ENCODE measurements around the gene LCN10.

The LCN10 gene

GRCh38 chr9:136728548-136729123 is 14.1 kb downstream of the LCN10 start:
- peak; percentile 61 for DNase-seq (ENCODE audit: extremely low read depth, insufficient read length)
- peaks cover 22% of the 10 kb centered on the region for H3K36me3 ChIP-seq (ENCODE audit: control insufficient read depth, insufficient read depth, low read length)
- H3K27me3 ChIP-seq (replicated peaks; ENCODE audit: control insufficient read depth, insufficient read depth, low read length) = no peaks in the 10 kb centered on the region; the same call in 1 of the 2 replicates
- no peak for TF ChIP-seq CTCF (IDR thresholded peaks at IDR 0.05; ENCODE audit: insufficient read depth, low read length, poor library complexity, severe bottlenecking)
- H3K4me3 ChIP-seq (replicated peaks; ENCODE audit: low read depth, low read length) = peak overlapping the region; percentile 95

GRCh38 chr9:136728080-136728547 is 14.6 kb downstream of the LCN10 start:
- Histone ChIP-seq H3K4me3 (replicated peaks; ENCODE audit: low read depth, low read length) (peak overlapping the region; percentile 95), H3K36me3 (ENCODE audit: control insufficient read depth, insufficient read depth, low read length) (peaks cover 27% of the 10 kb centered on the region), H3K27me3 (replicated peaks; ENCODE audit: control insufficient read depth, insufficient read depth, low read length) (no peaks in the 10 kb centered on the region; the same call in 1 of the 2 replicates)
- peak; percentile 96 for DNase-seq (ENCODE audit: extremely low read depth, insufficient read length)
- TF ChIP-seq CTCF (IDR thresholded peaks at IDR 0.05; ENCODE audit: insufficient read depth, low read length, poor library complexity, severe bottlenecking) = peak; percentile 76

DNA sequence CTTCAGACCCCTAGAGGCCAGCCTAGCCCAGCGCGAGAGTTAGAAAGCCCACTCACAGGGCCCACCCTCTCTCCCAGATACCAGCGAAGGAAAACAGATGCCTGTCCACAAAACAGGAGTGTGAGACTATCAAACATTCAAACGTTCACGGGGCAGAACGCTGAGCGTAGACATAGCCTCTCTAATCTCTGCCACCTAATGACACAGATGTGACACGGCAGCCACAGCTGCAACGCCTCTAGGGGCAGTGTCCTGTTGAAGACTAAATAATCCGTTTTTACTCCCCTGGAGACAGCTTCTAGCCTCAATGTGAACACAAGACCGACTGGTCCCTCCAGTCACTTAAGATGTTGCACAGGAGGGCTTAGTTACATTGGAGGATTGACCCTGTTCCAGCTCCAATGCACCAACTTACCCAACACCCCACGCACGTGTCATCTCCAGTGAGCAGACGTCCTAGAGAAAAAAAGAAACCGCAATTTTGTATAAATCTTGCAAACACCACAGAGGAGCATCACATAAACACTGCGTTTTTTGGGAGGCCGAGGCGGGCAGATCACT is 16.0 kb downstream of the LCN10 start:
- peaks cover 30% of the 10 kb centered on the region for H3K36me3 ChIP-seq (ENCODE audit: control insufficient read depth, insufficient read depth, low read length)
- peak overlapping the region; percentile 95 for H3K4me3 ChIP-seq (replicated peaks; ENCODE audit: low read depth, low read length)
- peak; percentile 77 for TF ChIP-seq CTCF (IDR thresholded peaks at IDR 0.05; ENCODE audit: insufficient read depth, low read length, poor library complexity, severe bottlenecking)
- H3K27me3 ChIP-seq (replicated peaks; ENCODE audit: control insufficient read depth, insufficient read depth, low read length) = no peaks in the 10 kb centered on the region; the same call in 1 of the 2 replicates
- no peak for DNase-seq (ENCODE audit: extremely low read depth, insufficient read length)

DNA sequence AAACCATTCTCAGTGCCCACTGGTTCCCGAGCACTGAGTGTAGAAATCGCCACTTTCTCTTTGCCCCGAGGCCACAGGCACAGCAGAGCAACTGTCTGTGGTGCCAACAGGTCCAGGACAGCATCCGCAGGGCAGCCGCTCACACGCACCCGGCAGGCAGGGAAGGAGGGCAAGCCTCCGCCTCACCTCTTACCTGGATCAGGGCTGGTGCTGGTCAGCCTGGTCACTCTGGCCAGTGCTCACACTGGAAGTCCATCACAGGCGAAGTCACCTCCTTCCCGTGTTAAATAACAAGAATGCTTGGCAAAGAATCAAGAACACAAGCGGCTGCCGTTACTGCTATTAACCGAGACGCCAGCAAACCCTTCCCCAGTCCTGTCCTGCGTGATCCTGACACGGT is 16.6 kb downstream of the LCN10 start:
- H3K36me3 ChIP-seq (ENCODE audit: control insufficient read depth, insufficient read depth, low read length) = peaks cover 33% of the 10 kb centered on the region
- no peak for DNase-seq (ENCODE audit: extremely low read depth, insufficient read length)
- no peaks in the 10 kb centered on the region; the same call in 1 of the 2 replicates for H3K27me3 ChIP-seq (replicated peaks; ENCODE audit: control insufficient read depth, insufficient read depth, low read length)
- TF ChIP-seq CTCF (IDR thresholded peaks at IDR 0.05; ENCODE audit: insufficient read depth, low read length, poor library complexity, severe bottlenecking) = no peak
- H3K4me3 ChIP-seq (replicated peaks; ENCODE audit: low read depth, low read length) = peak overlapping the region; percentile 95

DNA sequence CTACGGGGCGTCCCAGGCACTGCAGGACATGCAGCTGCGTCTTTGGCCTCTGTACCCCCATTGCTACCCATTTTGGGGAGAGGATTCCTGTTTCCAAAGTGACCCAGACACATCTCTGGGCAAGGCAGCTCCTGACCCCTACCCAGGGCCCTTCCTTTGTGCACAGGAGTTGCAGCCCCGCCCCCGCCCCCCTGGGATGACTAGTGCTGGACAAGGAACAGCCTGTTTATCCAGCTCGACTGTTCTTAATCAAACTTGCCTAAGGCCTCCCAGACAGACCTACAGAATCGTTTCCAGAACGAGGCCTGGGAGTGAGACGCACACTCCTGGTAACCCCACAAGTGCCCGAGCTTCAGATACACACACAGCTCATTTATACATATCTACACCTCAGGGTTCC is 17.1 kb downstream of the LCN10 start:
- Histone ChIP-seq H3K4me3 (replicated peaks; ENCODE audit: low read depth, low read length) (no peak overlapping the region; the same call in 1 of the 2 replicates), H3K36me3 (ENCODE audit: control insufficient read depth, insufficient read depth, low read length) (peaks cover 33% of the 10 kb centered on the region), H3K27me3 (replicated peaks; ENCODE audit: control insufficient read depth, insufficient read depth, low read length) (no peaks in the 10 kb centered on the region; the same call in 1 of the 2 replicates)
- TF ChIP-seq CTCF (IDR thresholded peaks at IDR 0.05; ENCODE audit: insufficient read depth, low read length, poor library complexity, severe bottlenecking) = no peak
- DNase-seq (ENCODE audit: extremely low read depth, insufficient read length) = no peak
